T-helper 17 cell (primary cell): ENCODE results near the gene DDT. TPM values are rescaled to one million over a fixed set of nuclear protein-coding genes. Genes with fewer than 3 reads are reported as not detected.
"Not testable (repeated sequence)": the region's sequence is repeated elsewhere in the genome, so short reads cannot be mapped to it uniquely, and the experiment has no call there.

Experiments
- ATAC-seq: fragments of 150-1000 bp; cut with Tn5 transposase; 2 replicates; pipeline ENCODE4 v1.10.0; 2021; ENCODE audit warnings: mild to moderate bottlenecking, moderate library complexity
- DNase-seq, 3 donors: peaks; one replicate each; pipeline versions ENCODE4 v3.0.0 to v3.0.0-alpha.2; 2020 to 2021
- H3K9me3 ChIP-seq: one replicate; pipeline ENCODE4 v1.7.0; 2013; ENCODE audit warnings: low read length, mild to moderate bottlenecking; ENCODE audit not compliant: control insufficient read depth, poor library complexity, severe bottlenecking
- H3K27ac Mint-ChIP-seq: one replicate; pipeline ENCODE4 v1.8.0; 2022; ENCODE audit warnings: mild to moderate bottlenecking, moderate library complexity, mixed read lengths
- H3K27me3 Mint-ChIP-seq: one replicate; pipeline ENCODE4 v1.8.0; 2022; ENCODE audit warnings: mixed read lengths
- H3K36me3 Mint-ChIP-seq: one replicate; pipeline ENCODE4 v1.8.0; 2022; ENCODE audit warnings: low read depth, mixed read lengths
- H3K4me1 Mint-ChIP-seq: one replicate; pipeline ENCODE4 v1.8.0; 2022; ENCODE audit warnings: mild to moderate bottlenecking, mixed read lengths
- H3K4me3 Mint-ChIP-seq: one replicate; pipeline ENCODE4 v1.8.0; 2022; ENCODE audit warnings: mild to moderate bottlenecking, moderate library complexity, mixed read lengths
- total RNA-seq, 4 donors: library from RNA in 2 of 4; stranded (reverse) in 2 of 4; gene quantifications; one replicate each; pipeline ENCODE4 v1.2.3 and lab custom pipeline; 2022 to 2026

DDT gene
- total RNA-seq: 10 to 100 TPM; 69.4 to 74.2 TPM
- 6.9 to 8.5 reads per million in 2 donors for total RNA-seq (lab: John Stamatoyannopoulos, UW)

DNA sequence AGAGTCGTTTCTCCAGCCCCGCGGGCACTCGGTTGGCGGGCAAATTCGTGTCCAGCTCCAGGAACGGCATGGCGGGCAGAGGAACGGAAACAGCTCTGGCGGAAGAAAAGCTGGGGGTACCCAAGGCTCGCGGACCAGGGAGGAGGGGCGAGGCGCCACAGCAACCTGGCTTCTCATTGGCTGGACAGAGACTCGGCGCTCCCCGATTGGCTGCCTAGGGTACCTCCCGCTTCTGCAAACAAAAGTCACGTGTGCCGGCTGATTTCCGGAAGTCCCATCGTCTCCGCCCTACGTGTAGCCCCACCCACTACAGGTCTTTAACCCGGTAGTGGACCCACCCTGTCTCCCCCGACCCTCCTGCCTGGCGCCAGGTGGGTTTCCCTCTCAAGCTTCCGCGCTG, at the start of gene DDT:
DDT (minus strand) TSS at position 97 of the 400 bp plus-strand sequence; CDS start at position 70, 27 bp downstream.
- not testable (repeated sequence) for H3K27me3 Mint-ChIP-seq, H3K27ac Mint-ChIP-seq, H3K9me3 ChIP-seq, H3K4me3 Mint-ChIP-seq, DNase-seq
- Mint-ChIP-seq H3K36me3 (peaks cover 11% of the 10 kb centered on the region), H3K4me1 (peaks cover 11% of the 10 kb centered on the region)
- ATAC-seq: peak; percentile 97

DNA sequence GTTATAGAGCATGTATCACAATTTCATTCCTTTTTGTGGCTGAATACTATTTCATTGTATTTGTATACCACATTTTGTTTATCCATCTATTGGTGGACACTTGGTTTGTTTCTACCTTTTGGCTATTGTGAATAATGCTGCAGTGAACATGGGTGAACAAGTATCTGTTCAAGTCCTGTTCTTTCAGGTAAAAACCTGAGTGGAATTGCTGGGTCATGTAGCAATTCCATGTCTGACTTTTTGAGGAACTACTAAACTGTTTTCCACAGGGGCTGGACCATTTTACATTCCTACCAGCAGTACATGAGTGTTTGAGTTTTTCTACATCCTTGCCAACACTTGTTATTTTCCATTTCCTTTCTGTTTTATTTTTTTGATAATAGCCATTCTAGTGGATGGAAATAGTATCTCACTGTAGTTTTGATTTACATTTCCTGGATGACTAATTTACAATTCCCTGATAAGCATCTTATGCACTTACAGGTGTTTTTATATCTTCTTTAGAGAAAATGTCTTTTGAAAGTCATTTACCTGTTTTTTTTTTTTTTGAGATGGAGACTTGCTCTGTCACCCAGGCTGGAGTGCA, 49.1 kb upstream of the DDT start:
- Mint-ChIP-seq H3K36me3 (peaks cover 2% of the 10 kb centered on the region), H3K4me1 (peaks cover 25% of the 10 kb centered on the region), H3K27me3 (no peaks in the 10 kb centered on the region), H3K4me3 (no peak overlapping the region), H3K27ac (no peak overlapping the region)
- H3K9me3 ChIP-seq: no peaks in the 10 kb centered on the region
- DNase-seq (no peak), ATAC-seq (no peak)

DNA sequence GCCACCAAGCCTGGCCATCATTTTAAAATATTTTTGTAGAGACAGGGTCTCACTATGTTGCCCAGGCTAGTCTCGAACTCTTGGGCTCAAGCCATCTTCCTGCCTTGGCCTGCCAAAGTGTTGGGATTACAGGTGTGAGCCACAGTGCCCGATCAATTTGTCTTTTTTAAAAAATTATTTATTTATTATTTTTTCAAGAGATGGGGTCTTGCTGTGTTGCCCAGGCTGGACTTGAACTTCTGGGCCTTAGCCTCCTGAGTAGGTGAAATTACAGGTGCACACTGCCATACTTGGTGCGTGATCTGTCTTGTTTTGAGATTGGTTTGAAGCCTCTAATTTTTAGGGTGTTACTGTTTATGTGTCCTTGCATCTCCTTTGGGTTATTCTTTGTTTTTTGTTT, 47.1 kb upstream of the DDT start:
- ATAC-seq: no peak
- no peak for DNase-seq
- Mint-ChIP-seq H3K4me1 (peaks cover 18% of the 10 kb centered on the region), H3K27ac (no peak overlapping the region), H3K4me3 (no peak overlapping the region), H3K36me3 (peaks cover 5% of the 10 kb centered on the region), H3K27me3 (no peaks in the 10 kb centered on the region)
- H3K9me3 ChIP-seq: no peaks in the 10 kb centered on the region

DNA sequence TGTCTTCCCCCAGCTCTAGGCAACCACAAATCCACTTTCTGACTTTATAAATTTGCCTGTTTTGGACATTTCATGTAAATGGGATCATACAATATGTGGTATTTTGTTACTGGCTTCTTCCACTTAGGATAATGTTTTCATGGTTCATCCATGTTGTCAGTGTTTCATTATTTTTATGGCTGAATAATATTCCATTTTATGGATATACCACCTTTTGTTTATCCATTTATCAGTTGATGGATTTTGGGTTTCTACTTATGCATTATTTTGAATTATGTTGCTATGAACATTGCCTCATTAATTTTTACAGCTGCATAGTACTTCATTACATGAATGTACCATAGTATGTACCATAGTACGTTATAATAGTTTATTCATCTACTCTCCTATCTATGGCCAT, 41.9 kb upstream of the DDT start:
- Mint-ChIP-seq H3K27ac (no peak overlapping the region), H3K4me1 (peaks cover 22% of the 10 kb centered on the region), H3K36me3 (peaks cover 3% of the 10 kb centered on the region), H3K27me3 (no peaks in the 10 kb centered on the region), H3K4me3 (no peak overlapping the region)
- ATAC-seq (no peak), DNase-seq (no peak)
- no peaks in the 10 kb centered on the region for H3K9me3 ChIP-seq

DNA sequence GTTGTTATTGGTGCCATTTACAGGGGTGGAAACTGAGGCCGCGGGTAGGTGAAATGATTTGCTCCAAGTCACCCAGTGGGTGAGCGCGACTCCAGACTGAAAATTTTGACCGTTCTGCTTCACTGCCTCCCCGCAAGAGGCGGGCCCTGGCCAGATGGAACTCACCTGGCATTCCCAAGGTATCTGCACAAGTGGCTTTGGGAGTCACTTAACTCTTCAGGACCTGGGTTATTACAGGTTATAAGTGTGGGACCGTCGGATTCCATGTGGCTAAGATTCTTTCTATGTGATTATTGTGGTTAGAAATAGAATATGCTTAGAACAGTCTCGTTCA, 37.5 kb upstream of the DDT start:
- H3K9me3 ChIP-seq: no peaks in the 10 kb centered on the region
- Mint-ChIP-seq H3K27ac (peak overlapping the region; percentile 78), H3K36me3 (no peaks in the 10 kb centered on the region), H3K27me3 (no peaks in the 10 kb centered on the region), H3K4me1 (peaks cover 25% of the 10 kb centered on the region), H3K4me3 (peak overlapping the region; percentile 95)
- DNase-seq (no peak), ATAC-seq (no peak)

DNA sequence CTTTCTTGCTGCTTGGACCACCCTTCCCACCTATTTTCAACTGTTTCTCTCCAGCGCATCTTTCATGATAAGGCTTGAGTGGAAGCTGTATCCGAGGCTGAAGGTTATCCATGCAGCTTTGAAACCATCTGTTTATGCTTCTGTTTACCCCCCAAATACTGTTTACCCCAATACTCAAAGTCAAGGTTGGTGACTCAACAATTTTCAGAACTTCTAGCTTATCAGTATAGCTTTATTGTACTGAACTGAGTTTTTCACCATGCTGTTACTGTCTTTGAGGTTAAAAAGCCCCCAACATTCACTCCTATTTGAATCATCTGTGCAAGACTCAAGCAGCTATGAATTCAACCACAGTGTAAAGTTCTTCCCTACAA, 35.8 kb upstream of the DDT start:
- no peaks in the 10 kb centered on the region for H3K9me3 ChIP-seq
- DNase-seq: no peak
- Mint-ChIP-seq H3K4me1 (peaks cover 27% of the 10 kb centered on the region), H3K4me3 (peak overlapping the region; percentile 19), H3K27ac (peak overlapping the region; percentile 78), H3K36me3 (peaks cover 2% of the 10 kb centered on the region), H3K27me3 (no peaks in the 10 kb centered on the region)
- ATAC-seq: no peak

DNA sequence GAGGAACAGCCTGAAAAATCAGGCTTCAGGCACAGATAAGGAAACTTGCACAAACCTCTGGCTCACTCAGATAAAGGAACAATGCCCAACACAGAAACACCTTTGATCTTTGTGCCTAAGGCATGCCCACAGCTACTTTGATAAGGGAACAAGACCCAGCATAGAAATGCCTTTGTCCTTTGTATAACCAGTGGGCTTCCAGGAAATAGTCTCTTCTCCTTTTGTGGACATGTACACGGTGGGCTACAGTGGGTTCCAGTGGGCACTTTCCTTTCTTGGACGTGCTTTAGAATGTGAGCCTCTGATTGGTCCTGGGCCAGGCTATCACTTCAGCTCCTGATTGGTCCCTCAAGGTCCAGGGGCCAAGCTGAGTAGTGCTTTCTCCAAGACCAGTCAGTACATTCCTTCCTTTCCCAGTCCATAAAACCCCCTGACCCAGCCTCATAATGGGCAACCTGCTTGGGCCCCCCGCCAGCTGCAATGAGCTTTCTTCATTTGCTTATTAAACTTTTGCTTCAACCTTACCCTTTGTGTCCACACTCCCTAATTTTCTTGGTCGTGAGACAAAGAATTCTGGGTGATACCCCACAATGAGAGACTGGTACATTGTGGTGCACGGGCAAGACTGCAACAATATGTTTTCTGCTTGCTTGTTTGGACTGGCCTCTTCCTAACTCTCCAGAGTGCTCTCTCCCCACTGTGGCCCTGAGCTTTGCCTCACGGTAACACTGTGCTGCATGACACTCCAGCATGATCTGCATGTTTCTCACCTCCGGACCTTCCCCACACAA, 35.2 kb upstream of the DDT start:
- no peaks in the 10 kb centered on the region for H3K9me3 ChIP-seq
- Mint-ChIP-seq H3K27ac (peak overlapping the region; percentile 78), H3K36me3 (peaks cover 2% of the 10 kb centered on the region), H3K4me3 (no peak overlapping the region), H3K4me1 (peaks cover 23% of the 10 kb centered on the region), H3K27me3 (no peaks in the 10 kb centered on the region)
- DNase-seq: no peak
- no peak for ATAC-seq

DNA sequence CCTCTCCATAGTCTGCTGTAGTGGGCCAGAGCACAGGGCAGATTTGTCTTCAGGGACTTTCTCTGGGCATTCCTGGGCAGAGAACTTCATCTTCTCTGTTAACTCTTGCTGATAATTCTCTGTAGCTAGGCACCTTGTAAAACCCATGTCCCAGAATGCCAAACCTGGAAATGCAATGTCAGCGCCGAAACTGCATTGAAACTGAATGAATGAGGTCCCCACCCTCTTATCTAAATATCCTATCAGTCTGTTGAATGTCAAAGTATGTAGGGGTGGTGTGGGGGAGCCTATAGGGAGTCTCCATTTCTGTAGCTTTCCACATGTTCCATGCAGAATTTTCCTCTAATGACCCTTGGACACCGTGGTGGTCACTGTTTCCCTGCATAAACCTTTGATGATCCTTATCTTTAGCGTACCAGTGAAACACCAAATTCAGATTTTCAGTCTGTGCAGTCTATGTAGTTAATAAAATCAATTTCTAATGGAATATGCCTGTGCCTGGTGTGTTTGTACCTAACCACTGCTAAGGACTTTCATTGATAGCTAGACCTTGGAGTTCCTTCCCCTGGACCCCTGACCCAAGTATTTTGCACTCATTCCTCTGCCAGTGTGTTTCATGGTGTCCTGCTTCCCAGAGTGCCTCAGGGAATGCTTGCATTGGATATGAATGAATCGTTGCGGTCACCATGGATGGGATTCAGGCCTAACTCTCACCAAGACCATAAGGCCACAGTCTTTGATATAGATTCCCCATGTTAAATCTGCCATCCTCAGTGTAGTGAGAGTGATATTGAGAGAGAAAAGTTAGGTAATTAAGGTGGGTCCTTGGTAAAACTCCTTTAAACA, 34.4 kb upstream of the DDT start:
- Mint-ChIP-seq H3K4me3 (no peak overlapping the region), H3K27ac (no peak overlapping the region), H3K36me3 (peaks cover 2% of the 10 kb centered on the region), H3K27me3 (peaks cover 6% of the 10 kb centered on the region), H3K4me1 (peaks cover 17% of the 10 kb centered on the region)
- H3K9me3 ChIP-seq: no peaks in the 10 kb centered on the region
- ATAC-seq (no peak), DNase-seq (no peak)

DNA sequence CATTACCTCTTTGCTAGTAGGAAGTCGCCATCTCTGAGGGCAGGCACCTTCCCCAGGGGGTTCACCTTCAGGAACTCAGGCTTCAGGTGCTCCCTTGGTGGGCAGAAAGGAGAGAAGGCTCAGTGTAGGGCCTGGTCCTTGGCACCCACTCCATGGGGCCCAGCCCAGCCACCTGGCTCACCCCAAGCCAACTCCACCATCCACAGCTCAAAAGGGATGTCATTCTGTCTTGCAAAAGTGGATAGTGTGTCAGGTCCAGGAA, 33.7 kb upstream of the DDT start:
- H3K27ac Mint-ChIP-seq: no peak overlapping the region
- DNase-seq (no peak), ATAC-seq (no peak)
- H3K36me3 Mint-ChIP-seq: peaks cover 2% of the 10 kb centered on the region
- peaks cover 12% of the 10 kb centered on the region for H3K27me3 Mint-ChIP-seq
- no peak overlapping the region for H3K4me3 Mint-ChIP-seq
- H3K4me1 Mint-ChIP-seq: peaks cover 13% of the 10 kb centered on the region
- no peaks in the 10 kb centered on the region for H3K9me3 ChIP-seq

DNA sequence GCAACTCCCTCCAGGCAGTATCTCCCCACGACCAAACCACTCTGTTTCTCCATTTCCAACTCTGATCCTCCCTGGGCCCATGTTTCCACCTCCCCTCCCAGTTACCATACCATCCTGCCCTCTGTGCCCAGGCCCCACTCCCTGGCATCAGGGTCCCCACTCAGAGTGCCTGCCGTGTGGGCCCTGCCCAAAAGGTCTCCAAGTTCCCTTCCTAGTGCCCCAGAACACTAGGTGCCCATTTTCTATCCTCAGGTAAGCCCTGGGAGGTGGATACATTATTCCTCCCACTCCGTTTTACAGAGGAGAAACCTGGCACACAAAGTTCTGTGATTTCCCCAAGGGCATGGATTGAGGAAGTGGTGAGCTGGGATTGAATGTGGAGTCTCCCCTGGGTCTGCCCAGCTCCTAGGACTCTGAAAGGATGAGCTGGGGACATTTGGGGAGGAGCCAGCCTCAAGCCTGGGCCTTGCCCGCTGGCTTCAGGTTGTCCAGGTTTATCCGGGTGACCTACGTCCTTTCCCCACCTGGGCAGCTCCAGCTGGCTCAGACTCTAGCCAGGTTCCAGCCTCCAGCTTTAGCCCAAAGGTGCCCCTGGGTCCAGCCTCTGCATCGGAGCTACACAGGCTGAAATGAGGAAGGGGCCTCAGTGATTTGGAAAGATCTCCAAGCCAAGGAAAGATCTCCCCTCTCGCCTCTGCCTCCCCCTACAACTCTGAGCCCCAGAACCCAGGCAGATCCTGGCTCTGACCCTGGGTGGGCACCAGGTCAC, 33.2 kb upstream of the DDT start:
- Mint-ChIP-seq H3K27ac (no peak overlapping the region), H3K4me1 (peaks cover 13% of the 10 kb centered on the region), H3K27me3 (peaks cover 12% of the 10 kb centered on the region), H3K36me3 (peaks cover 2% of the 10 kb centered on the region), H3K4me3 (no peak overlapping the region)
- DNase-seq: no peak
- ATAC-seq: no peak
- no peaks in the 10 kb centered on the region for H3K9me3 ChIP-seq

DNA sequence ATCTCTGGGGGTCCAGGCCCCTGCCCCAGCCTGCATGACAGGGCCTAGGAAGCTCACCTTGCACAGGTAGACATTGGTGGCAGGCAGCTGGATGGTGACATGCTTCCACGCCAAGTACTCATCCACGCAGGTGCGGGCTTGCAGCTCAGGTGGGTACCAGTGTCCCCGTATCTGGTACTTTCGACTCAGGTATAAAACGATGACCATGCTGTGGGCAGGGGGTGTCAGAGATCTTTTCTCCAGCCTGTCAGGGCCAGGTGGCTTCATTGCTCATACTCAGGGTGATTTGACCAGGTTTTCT, 32.6 kb upstream of the DDT start:
- no peak for DNase-seq
- Mint-ChIP-seq H3K4me3 (no peak overlapping the region), H3K27ac (no peak overlapping the region), H3K36me3 (peaks cover 2% of the 10 kb centered on the region), H3K4me1 (peaks cover 16% of the 10 kb centered on the region), H3K27me3 (peaks cover 18% of the 10 kb centered on the region)
- ATAC-seq: no peak
- no peaks in the 10 kb centered on the region for H3K9me3 ChIP-seq

DNA sequence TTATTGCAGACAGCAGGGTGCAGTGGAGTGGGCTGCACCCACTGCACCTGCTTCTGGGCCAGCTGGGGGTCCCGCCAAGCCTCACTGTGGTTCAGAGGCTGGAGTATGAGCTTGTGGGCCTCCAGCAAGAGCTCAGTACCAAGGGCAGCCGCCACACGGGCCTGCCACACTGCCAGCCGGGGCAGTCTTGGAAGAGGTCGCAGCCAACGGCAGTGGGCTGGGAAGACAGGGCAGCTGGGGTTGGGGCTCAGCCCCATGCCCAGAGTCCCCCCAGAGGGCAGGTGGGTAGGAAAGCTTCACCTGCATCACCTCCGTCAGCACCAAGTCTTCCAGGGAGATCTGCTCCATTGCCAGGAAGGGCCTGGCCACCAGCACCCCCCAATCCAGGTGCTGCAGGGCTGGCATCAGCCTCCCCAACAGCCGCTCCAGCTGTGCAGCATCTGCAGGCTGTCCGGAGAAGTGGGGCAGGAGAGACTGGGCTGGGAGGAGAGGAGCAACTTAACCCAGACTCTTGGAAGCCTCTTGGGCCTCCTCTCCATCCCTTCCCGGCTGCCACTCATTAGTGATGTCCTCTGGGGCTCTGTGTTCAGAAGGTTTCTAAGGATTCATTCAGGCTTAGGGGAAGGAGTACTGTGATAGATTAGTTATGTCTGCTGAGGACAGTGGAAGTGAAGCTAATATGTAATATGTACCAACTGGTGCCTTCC, 32.1 kb upstream of the DDT start:
- ATAC-seq (no peak), DNase-seq (no peak)
- H3K27ac Mint-ChIP-seq: no peak overlapping the region
- H3K36me3 Mint-ChIP-seq: peaks cover 2% of the 10 kb centered on the region
- peaks cover 23% of the 10 kb centered on the region for H3K27me3 Mint-ChIP-seq
- peaks cover 14% of the 10 kb centered on the region for H3K4me1 Mint-ChIP-seq
- no peaks in the 10 kb centered on the region for H3K9me3 ChIP-seq
- H3K4me3 Mint-ChIP-seq: no peak overlapping the region

DNA sequence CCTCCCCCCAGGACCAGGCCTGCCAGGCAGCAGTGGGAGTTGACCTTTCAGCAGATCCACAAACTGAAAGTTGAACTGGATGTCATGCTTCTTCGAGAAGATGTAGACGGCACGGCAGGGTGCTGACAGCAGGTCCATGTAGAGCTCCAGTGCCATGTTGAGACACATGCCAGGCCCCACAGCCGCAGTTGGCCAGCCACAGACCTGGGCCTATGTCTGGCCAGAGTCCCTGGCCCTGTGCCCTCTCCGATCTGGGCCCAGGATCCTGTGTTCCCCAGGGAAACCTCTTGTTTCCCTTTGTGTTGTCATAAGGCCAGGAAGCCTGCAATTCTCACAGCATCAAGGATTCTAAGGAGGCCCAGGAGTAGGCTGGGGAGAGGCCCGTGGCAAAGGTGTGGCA, 31.0 kb upstream of the DDT start, which contains the start of gene GSTT4:
GSTT4 (minus strand) TSS at position 253 of the 400 bp plus-strand sequence; CDS start at position 156, 97 bp downstream.
- peaks cover 26% of the 10 kb centered on the region for H3K27me3 Mint-ChIP-seq
- DNase-seq: no peak
- H3K9me3 ChIP-seq: no peaks in the 10 kb centered on the region
- H3K4me1 Mint-ChIP-seq: peaks cover 8% of the 10 kb centered on the region
- no peak within 1 kb of the TSS for H3K4me3 Mint-ChIP-seq
- peaks cover 2% of the 10 kb centered on the region for H3K36me3 Mint-ChIP-seq
- ATAC-seq: no peak
- H3K27ac Mint-ChIP-seq: no peak within 1 kb of the TSS
